Endothelial cell of umbilical vein (primary cell): Measurements from ENCODE around the gene XIST. TPM values are rescaled to one million over a fixed set of nuclear protein-coding genes. Genes with fewer than 3 reads are reported as not detected.

Experiments used
- BruUV-seq: library from RNA; stranded (reverse); fragments of 400-500 nt; replicated peaks from 2 replicates; lab custom pipeline; 2021; lab: Mats Ljungman, UMichigan
- CTCF ChIA-PET: fragments of 300-600, 350-600 bp; sonication (Branson Sonifier 250); formaldehyde crosslinking; loops from one replicate; lab custom pipeline; 2021; ENCODE audit warnings: antibody characterized with exemption, inconsistent platforms; lab: Charles Lee
- POLR2A ChIA-PET: fragments of 300-600, 350-600 bp; sonication (Branson Sonifier 250); formaldehyde crosslinking; loops from one replicate; lab custom pipeline; 2021; ENCODE audit warnings: antibody characterized with exemption, inconsistent platforms; lab: Charles Lee
- DNase-seq: peaks from one replicate; pipeline ENCODE4 v3.0.0-alpha.2; 2011; ENCODE audit warnings: low read depth, low spot score
- FAIRE-seq: peaks from 2 replicates; lab custom pipeline; 2011; peaks lifted over from hg19 to GRCh38; lab: Jason Lieb, UNC
- H2AFZ ChIP-seq: 2 replicates; pipeline ENCODE4 v1.6.0; 2012; ENCODE audit warnings: low read depth, low read length, control low read depth, inconsistent platforms
- H3K27ac ChIP-seq: 2 replicates; pipeline ENCODE4 v1.5.1; 2011; ENCODE audit warnings: low read depth, mild to moderate bottlenecking, control low read depth, low read length, moderate library complexity; ENCODE audit not compliant: insufficient read depth
- H3K27me3 ChIP-seq, 2 experiments: 2 replicates each; pipeline versions ENCODE4 v1.6.0 to v1.6.1; 2011; ENCODE audit warnings: low read length in 2 of 2, mixed read lengths in 1 of 2; ENCODE audit not compliant: control insufficient read depth in 2 of 2, insufficient read depth in 2 of 2
- H3K36me3 ChIP-seq, 2 experiments: 2 replicates in 1 of 2; 3 replicates in 1 of 2; pipeline ENCODE4 v1.5.1; 2011; ENCODE audit warnings: low read length in 2 of 2, mild to moderate bottlenecking in 1 of 2, moderate library complexity in 1 of 2; ENCODE audit not compliant: control insufficient read depth in 2 of 2, insufficient read depth in 2 of 2; ENCODE audit errors: extremely low read depth in 1 of 2
- H3K4me1 ChIP-seq: 3 replicates; pipeline ENCODE4 v1.5.1; 2011; ENCODE audit warnings: mild to moderate bottlenecking, low read length; ENCODE audit not compliant: control insufficient read depth, insufficient read depth; ENCODE audit errors: extremely low read depth
- H3K4me2 ChIP-seq: 2 replicates; pipeline ENCODE4 v1.6.1; 2011; ENCODE audit warnings: low read length, control low read depth, mixed read lengths; ENCODE audit not compliant: insufficient read depth
- H3K4me3 ChIP-seq, 3 experiments: fragments of 200-600 bp in 1 of 3; sonication (generic), shearing (Covaris generic) in 1 of 3; replicated peaks in 1 of 3; 2 replicates each; pipeline ENCODE4 v1.5.1; 2011 to 2016; ENCODE audit warnings: control low read depth in 3 of 3, low read length in 3 of 3, mild to moderate bottlenecking in 2 of 3, inconsistent platforms in 1 of 3, low read depth in 1 of 3, moderate library complexity in 1 of 3; ENCODE audit not compliant: insufficient read depth in 1 of 3
- H3K79me2 ChIP-seq: 2 replicates; pipeline ENCODE4 v1.6.0; 2012; ENCODE audit warnings: low read length, inconsistent platforms; ENCODE audit not compliant: control insufficient read depth, insufficient read depth
- H3K9ac ChIP-seq: replicated peaks from 2 replicates; pipeline ENCODE3; 2011; ENCODE audit warnings: low read length, control low read depth; ENCODE audit not compliant: insufficient read depth; ENCODE audit errors: extremely low read depth
- H3K9me1 ChIP-seq: replicated peaks from 3 replicates; pipeline ENCODE4 v1.6.0; 2011; ENCODE audit warnings: mild to moderate bottlenecking, low read length; ENCODE audit not compliant: control insufficient read depth, insufficient read depth; ENCODE audit errors: extremely low read depth
- H3K9me3 ChIP-seq: replicated peaks from 2 replicates; pipeline ENCODE4 v1.5.1; 2012; ENCODE audit warnings: low read length, inconsistent platforms; ENCODE audit not compliant: control insufficient read depth, insufficient read depth
- H4K20me1 ChIP-seq: replicated peaks from 2 replicates; pipeline ENCODE3; 2011; ENCODE audit warnings: mild to moderate bottlenecking, low read length; ENCODE audit not compliant: control insufficient read depth, insufficient read depth; ENCODE audit errors: extremely low read depth
- JUN ChIP-seq: IDR thresholded peaks from 2 replicates; pipeline ENCODE4 v1.6.1; 2011; ENCODE audit warnings: borderline replicate concordance, low read depth; ENCODE audit not compliant: insufficient read length, insufficient read depth
- POLR2A ChIP-seq: IDR thresholded peaks from 2 replicates; pipeline ENCODE4 v1.6.1; 2012; ENCODE audit warnings: low read depth, mild to moderate bottlenecking, control low read depth, low read length
- dilution Hi-C: fragments of 300-500 bp; cut with MboI; formaldehyde crosslinking; loops from one replicate; pipeline ENCODE4 v1.15.0; 2019; ENCODE audit warnings: low sequenced_read_pairs; ENCODE audit not compliant: extremely low pct_ligation_motif_present
- intact Hi-C: fragments of 100-400 bp; cut with micrococcal nuclease; formaldehyde crosslinking; loops from one replicate; pipeline ENCODE4 v1.10.0; 2022
- polyA plus RNA-seq, 4 experiments: library from polyadenylated mRNA; depleted of rRNA in 3 of 4; stranded (reverse) in 3 of 4; unstranded in 1 of 4; fragments of >200 nt; gene quantifications; 2 replicates each; pipeline versions ENCODE4 v1.2.1 to v1.2.3, GENCODE V29; 2011 to 2012; ENCODE audit warnings: missing spikeins in 1 of 4
- total RNA-seq: library from RNA; stranded (reverse); gene quantifications from 2 replicates; pipeline ENCODE4 v1.2.3, GENCODE V29; 2021

Gene XIST
- total and polyA plus RNA-seq, 2 donors (not counting 3 experiments of a cell fraction or from before 2014, with no cell fraction given): 0.03 to 0.07 TPM

- no peaks in the 10 kb centered on the region for H3K9me3 ChIP-seq
- H3K36me3 ChIP-seq: no peaks in the 10 kb centered on the region
- intact Hi-C loops: no loop called here
- ChIA-PET POLR2A (no interaction called here), CTCF (no interaction called here)
- no peaks in the 10 kb centered on the region for H3K4me1 ChIP-seq
- no peak for DNase-seq
- no peaks in the 10 kb centered on the region for H3K27me3 ChIP-seq
- no peaks in the 10 kb centered on the region for H4K20me1 ChIP-seq
- H3K27ac ChIP-seq: no peak overlapping the region
- BruUV-seq: no TSS peak
- H2AFZ ChIP-seq: no peak overlapping the region
- H3K4me2 ChIP-seq: no peak overlapping the region
- no peak overlapping the region for H3K9ac ChIP-seq
- no peak for FAIRE-seq
- no peak for TF ChIP-seq POLR2A
- no peaks in the 10 kb centered on the region for H3K9me1 ChIP-seq
- dilution Hi-C loops: no loop called here
- H3K4me3 ChIP-seq: no peak overlapping the region
- no peaks in the 10 kb centered on the region for H3K79me2 ChIP-seq
Observed at GRCh38 chrX:73827406-73827805, 25.1 kb downstream of the XIST start.

GRCh38 chrX:73826996-73827395, 25.5 kb downstream of the XIST start:
- FAIRE-seq (no peak), DNase-seq (no peak)
- CTCF ChIA-PET: no interaction called here
- H3K9me1 ChIP-seq: no peaks in the 10 kb centered on the region
- H3K9me3 ChIP-seq: no peaks in the 10 kb centered on the region
- no peak for TF ChIP-seq JUN
- no peak overlapping the region for H3K27ac ChIP-seq
- H2AFZ ChIP-seq: no peak overlapping the region
- no peaks in the 10 kb centered on the region for H3K4me1 ChIP-seq
- H3K36me3 ChIP-seq: no peaks in the 10 kb centered on the region
- POLR2A ChIA-PET: no interaction called here
- dilution Hi-C loops (no loop called here), intact Hi-C loops (no loop called here)
- H4K20me1 ChIP-seq: no peaks in the 10 kb centered on the region
- H3K9ac ChIP-seq: no peak overlapping the region
- H3K79me2 ChIP-seq: no peaks in the 10 kb centered on the region
- no TSS peak for BruUV-seq
- no peak overlapping the region for H3K4me3 ChIP-seq
- H3K27me3 ChIP-seq: no peaks in the 10 kb centered on the region
- no peak overlapping the region for H3K4me2 ChIP-seq
